Endothelial cell of umbilical vein (primary cell): ENCODE results near the gene NDUFA8. TPM values are rescaled to one million over a fixed set of nuclear protein-coding genes. Genes with fewer than 3 reads are reported as not detected.

Source experiments
- BruUV-seq: library from RNA; stranded (reverse); fragments of 400-500 nt; replicated peaks from 2 replicates; lab custom pipeline; 2021; lab: Mats Ljungman, UMichigan
- CTCF ChIA-PET: fragments of 300-600, 350-600 bp; sonication (Branson Sonifier 250); formaldehyde crosslinking; loops from one replicate; lab custom pipeline; 2021; ENCODE audit warnings: antibody characterized with exemption, inconsistent platforms; lab: Charles Lee
- POLR2A ChIA-PET: fragments of 300-600, 350-600 bp; sonication (Branson Sonifier 250); formaldehyde crosslinking; loops from one replicate; lab custom pipeline; 2021; ENCODE audit warnings: antibody characterized with exemption, inconsistent platforms; lab: Charles Lee
- DNase-seq: peaks from one replicate; pipeline ENCODE4 v3.0.0-alpha.2; 2011; ENCODE audit warnings: low read depth, low spot score
- FAIRE-seq: peaks from 2 replicates; lab custom pipeline; 2011; peaks lifted over from hg19 to GRCh38; lab: Jason Lieb, UNC
- H2AFZ ChIP-seq: 2 replicates; pipeline ENCODE4 v1.6.0; 2012; ENCODE audit warnings: low read depth, low read length, control low read depth, inconsistent platforms
- H3K27ac ChIP-seq: 2 replicates; pipeline ENCODE4 v1.5.1; 2011; ENCODE audit warnings: low read depth, mild to moderate bottlenecking, control low read depth, low read length, moderate library complexity; ENCODE audit not compliant: insufficient read depth
- H3K27me3 ChIP-seq, 2 experiments: 2 replicates each; pipeline versions ENCODE4 v1.6.0 to v1.6.1; 2011; ENCODE audit warnings: low read length in 2 of 2, mixed read lengths in 1 of 2; ENCODE audit not compliant: control insufficient read depth in 2 of 2, insufficient read depth in 2 of 2
- H3K36me3 ChIP-seq, 2 experiments: 2 replicates in 1 of 2; 3 replicates in 1 of 2; pipeline ENCODE4 v1.5.1; 2011; ENCODE audit warnings: low read length in 2 of 2, mild to moderate bottlenecking in 1 of 2, moderate library complexity in 1 of 2; ENCODE audit not compliant: control insufficient read depth in 2 of 2, insufficient read depth in 2 of 2; ENCODE audit errors: extremely low read depth in 1 of 2
- H3K4me1 ChIP-seq: 3 replicates; pipeline ENCODE4 v1.5.1; 2011; ENCODE audit warnings: mild to moderate bottlenecking, low read length; ENCODE audit not compliant: control insufficient read depth, insufficient read depth; ENCODE audit errors: extremely low read depth
- H3K4me2 ChIP-seq: 2 replicates; pipeline ENCODE4 v1.6.1; 2011; ENCODE audit warnings: low read length, control low read depth, mixed read lengths; ENCODE audit not compliant: insufficient read depth
- H3K4me3 ChIP-seq, 3 experiments: fragments of 200-600 bp in 1 of 3; sonication (generic), shearing (Covaris generic) in 1 of 3; replicated peaks in 1 of 3; 2 replicates each; pipeline ENCODE4 v1.5.1; 2011 to 2016; ENCODE audit warnings: control low read depth in 3 of 3, low read length in 3 of 3, mild to moderate bottlenecking in 2 of 3, inconsistent platforms in 1 of 3, low read depth in 1 of 3, moderate library complexity in 1 of 3; ENCODE audit not compliant: insufficient read depth in 1 of 3
- H3K79me2 ChIP-seq: 2 replicates; pipeline ENCODE4 v1.6.0; 2012; ENCODE audit warnings: low read length, inconsistent platforms; ENCODE audit not compliant: control insufficient read depth, insufficient read depth
- H3K9ac ChIP-seq: replicated peaks from 2 replicates; pipeline ENCODE3; 2011; ENCODE audit warnings: low read length, control low read depth; ENCODE audit not compliant: insufficient read depth; ENCODE audit errors: extremely low read depth
- H3K9me1 ChIP-seq: replicated peaks from 3 replicates; pipeline ENCODE4 v1.6.0; 2011; ENCODE audit warnings: mild to moderate bottlenecking, low read length; ENCODE audit not compliant: control insufficient read depth, insufficient read depth; ENCODE audit errors: extremely low read depth
- H3K9me3 ChIP-seq: replicated peaks from 2 replicates; pipeline ENCODE4 v1.5.1; 2012; ENCODE audit warnings: low read length, inconsistent platforms; ENCODE audit not compliant: control insufficient read depth, insufficient read depth
- H4K20me1 ChIP-seq: replicated peaks from 2 replicates; pipeline ENCODE3; 2011; ENCODE audit warnings: mild to moderate bottlenecking, low read length; ENCODE audit not compliant: control insufficient read depth, insufficient read depth; ENCODE audit errors: extremely low read depth
- FOS ChIP-seq: IDR thresholded peaks from 2 replicates; pipeline ENCODE4 v1.6.1; 2011; ENCODE audit warnings: mild to moderate bottlenecking, low read length, moderate library complexity, borderline replicate concordance; ENCODE audit not compliant: insufficient read depth
- GATA2 ChIP-seq: IDR thresholded peaks from 2 replicates; pipeline ENCODE4 v1.7.0; 2011; ENCODE audit warnings: low read depth, mild to moderate bottlenecking, moderate library complexity, mixed read lengths, low read length; ENCODE audit not compliant: insufficient read length, insufficient read depth
- JUN ChIP-seq: IDR thresholded peaks from 2 replicates; pipeline ENCODE4 v1.6.1; 2011; ENCODE audit warnings: borderline replicate concordance, low read depth; ENCODE audit not compliant: insufficient read length, insufficient read depth
- MYC ChIP-seq: IDR thresholded peaks from one replicate; pipeline ENCODE4 v1.6.1; 2011; ENCODE audit warnings: mild to moderate bottlenecking, low read depth, low read length
- POLR2AphosphoS5 ChIP-seq: IDR thresholded peaks from 2 replicates; pipeline ENCODE4 v1.6.1; 2012; ENCODE audit warnings: low read depth, mild to moderate bottlenecking, control low read depth, low read length, moderate library complexity; ENCODE audit not compliant: insufficient read depth
- dilution Hi-C: fragments of 300-500 bp; cut with MboI; formaldehyde crosslinking; loops from one replicate; pipeline ENCODE4 v1.15.0; 2019; ENCODE audit warnings: low sequenced_read_pairs; ENCODE audit not compliant: extremely low pct_ligation_motif_present
- intact Hi-C: fragments of 100-400 bp; cut with micrococcal nuclease; formaldehyde crosslinking; loops from one replicate; pipeline ENCODE4 v1.10.0; 2022
- polyA plus RNA-seq, 4 experiments: library from polyadenylated mRNA; depleted of rRNA in 3 of 4; stranded (reverse) in 3 of 4; unstranded in 1 of 4; fragments of >200 nt; gene quantifications; 2 replicates each; pipeline versions ENCODE4 v1.2.1 to v1.2.3, GENCODE V29; 2011 to 2012; ENCODE audit warnings: missing spikeins in 1 of 4
- total RNA-seq: library from RNA; stranded (reverse); gene quantifications from 2 replicates; pipeline ENCODE4 v1.2.3, GENCODE V29; 2021
- TF ChIP-seq, protein P1 (sequence below), 2 donors: IDR thresholded peaks; 1 replicate in 1 of 2; 2 replicates in 1 of 2; pipeline ENCODE4 v1.5.1; 2011; ENCODE audit warnings: low read length in 2 of 2, mild to moderate bottlenecking in 2 of 2, moderate library complexity in 2 of 2, control low read depth in 1 of 2, inconsistent platforms in 1 of 2, low read depth in 1 of 2; ENCODE audit not compliant: insufficient read depth in 1 of 2; ENCODE audit errors: extremely low read depth in 1 of 2

NDUFA8 gene
- total and polyA plus RNA-seq, 2 donors (not counting 3 experiments of a cell fraction or from before 2014, with no cell fraction given) = 68.2 to 100 TPM

DNA sequence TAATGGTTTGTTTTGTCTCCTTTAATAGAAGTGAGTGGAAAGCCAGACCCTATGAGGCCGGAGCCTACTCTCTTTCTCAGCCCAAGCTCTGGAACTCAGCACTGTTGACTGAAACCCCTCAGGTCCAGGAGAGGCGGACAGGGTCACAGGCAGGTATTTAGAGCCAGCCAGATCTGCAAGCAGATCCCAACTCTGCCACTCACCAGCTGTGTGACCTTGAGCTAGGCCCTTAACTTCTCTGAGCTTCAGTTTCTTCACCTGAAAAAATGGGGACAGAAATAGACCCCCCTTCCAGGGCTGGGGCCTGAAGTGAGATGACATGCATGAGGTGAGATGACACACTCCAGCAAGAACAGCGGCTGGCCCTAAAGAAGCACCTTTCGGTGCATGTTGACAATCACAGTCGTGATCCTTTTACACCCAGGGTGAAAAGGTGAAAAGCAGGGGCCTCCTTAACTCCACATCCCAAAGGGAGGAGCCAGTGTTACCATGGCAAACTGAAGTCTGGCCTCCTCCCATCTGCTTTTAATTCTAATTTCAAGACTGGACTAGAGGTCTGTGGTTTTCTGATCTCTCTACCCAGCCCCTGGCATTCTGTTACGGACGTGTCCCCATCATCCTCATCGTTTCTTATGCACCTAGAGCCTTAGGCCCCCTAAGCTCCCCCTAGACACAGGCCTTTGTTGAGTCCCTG lies 27.3 kb upstream of the NDUFA8 start:
- peaks cover 6 to 18% of the 10 kb centered on the region in 2 experiments for H3K27me3 ChIP-seq
- POLR2A ChIA-PET = no interaction called here
- no peak overlapping the region for H3K4me3 ChIP-seq
- no peaks in the 10 kb centered on the region for H3K4me1 ChIP-seq
- H3K9ac ChIP-seq = no peak overlapping the region
- H4K20me1 ChIP-seq = no peaks in the 10 kb centered on the region
- DNase-seq (no peak), FAIRE-seq (no peak)
- H2AFZ ChIP-seq = no peak overlapping the region
- H3K9me1 ChIP-seq = no peaks in the 10 kb centered on the region
- TF ChIP-seq MYC (no peak), FOS (no peak), GATA2 (no peak), POLR2AphosphoS5 (no peak), JUN (no peak)
- TF ChIP-seq, protein P1, sequence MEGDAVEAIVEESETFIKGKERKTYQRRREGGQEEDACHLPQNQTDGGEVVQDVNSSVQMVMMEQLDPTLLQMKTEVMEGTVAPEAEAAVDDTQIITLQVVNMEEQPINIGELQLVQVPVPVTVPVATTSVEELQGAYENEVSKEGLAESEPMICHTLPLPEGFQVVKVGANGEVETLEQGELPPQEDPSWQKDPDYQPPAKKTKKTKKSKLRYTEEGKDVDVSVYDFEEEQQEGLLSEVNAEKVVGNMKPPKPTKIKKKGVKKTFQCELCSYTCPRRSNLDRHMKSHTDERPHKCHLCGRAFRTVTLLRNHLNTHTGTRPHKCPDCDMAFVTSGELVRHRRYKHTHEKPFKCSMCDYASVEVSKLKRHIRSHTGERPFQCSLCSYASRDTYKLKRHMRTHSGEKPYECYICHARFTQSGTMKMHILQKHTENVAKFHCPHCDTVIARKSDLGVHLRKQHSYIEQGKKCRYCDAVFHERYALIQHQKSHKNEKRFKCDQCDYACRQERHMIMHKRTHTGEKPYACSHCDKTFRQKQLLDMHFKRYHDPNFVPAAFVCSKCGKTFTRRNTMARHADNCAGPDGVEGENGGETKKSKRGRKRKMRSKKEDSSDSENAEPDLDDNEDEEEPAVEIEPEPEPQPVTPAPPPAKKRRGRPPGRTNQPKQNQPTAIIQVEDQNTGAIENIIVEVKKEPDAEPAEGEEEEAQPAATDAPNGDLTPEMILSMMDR (IDR thresholded peaks at IDR 0.05; ENCODE audit: extremely low read depth in 1 of 2, insufficient read depth in 1 of 2, low read depth in 1 of 2, low read length in 2 of 2) = no peak
- intact Hi-C loops = no loop called here
- no peak overlapping the region for H3K4me2 ChIP-seq
- H3K27ac ChIP-seq = no peak overlapping the region
- H3K36me3 ChIP-seq = no peaks in the 10 kb centered on the region
- CTCF ChIA-PET = interaction anchor here (0.8 to 1.4 kb wide), 4 partner anchors 36 to 164 kb away, joined by 3 to 4 read pairs (median 3); no protein-coding TSS in a partner anchor
- no TSS peak for BruUV-seq
- H3K79me2 ChIP-seq = no peaks in the 10 kb centered on the region
- dilution Hi-C loops = no loop called here
- no peaks in the 10 kb centered on the region for H3K9me3 ChIP-seq
